ENCODE measurements around the gene MCAM.

Gene MCAM

DNA sequence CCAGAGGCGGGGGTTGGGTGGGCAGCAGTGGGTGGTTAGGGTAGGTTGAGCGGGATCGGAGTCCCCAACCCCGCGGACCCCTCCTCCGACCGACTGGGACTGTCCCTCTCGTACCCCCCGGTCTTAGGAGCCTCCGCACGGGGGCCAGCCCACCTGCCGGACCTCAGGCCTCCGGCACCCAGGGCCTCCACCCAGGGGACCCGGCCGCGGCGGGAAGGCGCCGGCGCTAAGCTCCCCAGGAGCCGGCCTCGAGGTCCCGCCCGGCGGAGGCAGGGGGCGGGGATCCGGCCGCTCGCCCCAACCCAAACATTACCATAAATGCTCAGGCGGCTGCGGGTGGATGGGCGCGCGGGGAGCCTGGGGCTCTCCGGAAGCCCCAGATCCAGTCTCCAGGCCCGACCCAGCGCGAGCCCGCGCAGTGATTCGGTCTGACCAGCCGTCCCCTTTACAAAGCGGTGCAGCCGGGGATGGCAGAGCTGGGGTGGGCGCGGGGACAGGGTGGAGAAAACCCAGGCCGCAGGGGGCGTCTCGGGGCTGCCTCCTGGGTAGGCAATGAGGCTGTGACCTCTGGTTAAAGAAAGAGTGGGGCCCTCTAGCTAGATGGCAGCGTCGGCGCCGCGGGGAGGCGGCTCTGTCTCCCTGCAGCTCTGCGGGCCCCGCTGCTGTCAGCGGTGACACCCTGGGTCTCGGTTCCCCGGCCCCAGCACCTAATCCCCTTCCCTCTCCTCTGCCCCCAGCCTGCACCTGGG is 4.0 kb upstream of the MCAM start:
- TF ChIP-seq OSR1 (CRISPR knock-in tag; IDR thresholded peaks at IDR 0.05) (no peak), RARB (CRISPR knock-in tag; IDR thresholded peaks at IDR 0.05) (no peak), ARNTL (CRISPR knock-in tag; IDR thresholded peaks at IDR 0.05; ENCODE audit: borderline replicate concordance, low read depth) (no peak), ZFP30 (CRISPR knock-in tag; IDR thresholded peaks at IDR 0.05) (no peak), CSDC2 (CRISPR knock-in tag; IDR thresholded peaks at IDR 0.05) (no peak), ESRRG (CRISPR knock-in tag; IDR thresholded peaks at IDR 0.05) (no peak), ZNF565 (CRISPR knock-in tag; conservative IDR thresholded peaks at IDR 0.05; ENCODE audit: low read depth) (no peak)
- ATAC-seq, result no peak

DNA sequence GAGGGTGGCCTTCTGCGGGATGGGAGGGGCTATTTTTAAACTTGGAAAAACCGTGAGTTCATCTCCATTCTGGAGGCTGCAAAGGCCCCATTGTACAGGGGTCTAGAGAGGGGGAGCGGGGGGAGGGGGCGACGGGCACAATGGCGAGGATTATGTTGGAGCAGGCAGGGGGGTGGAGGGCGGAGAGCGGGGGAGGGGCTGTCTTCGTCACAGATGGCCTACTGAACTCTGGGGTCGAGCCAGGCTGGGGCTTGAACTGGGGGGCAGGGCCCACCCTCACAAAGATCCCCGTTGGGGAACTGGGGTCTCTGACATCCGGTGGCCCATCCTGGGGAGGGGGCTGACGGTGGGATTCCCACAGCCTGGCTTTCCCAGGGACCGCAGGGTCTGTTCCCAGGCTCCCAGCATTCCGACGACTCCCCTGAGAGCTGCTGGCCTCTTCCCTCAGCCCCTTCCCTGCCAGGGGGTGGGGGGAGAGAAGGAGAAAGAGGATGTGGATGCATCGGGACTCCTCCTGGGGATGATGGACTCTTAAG is 3.4 kb upstream of the MCAM start:
- TF ChIP-seq, protein P1, sequence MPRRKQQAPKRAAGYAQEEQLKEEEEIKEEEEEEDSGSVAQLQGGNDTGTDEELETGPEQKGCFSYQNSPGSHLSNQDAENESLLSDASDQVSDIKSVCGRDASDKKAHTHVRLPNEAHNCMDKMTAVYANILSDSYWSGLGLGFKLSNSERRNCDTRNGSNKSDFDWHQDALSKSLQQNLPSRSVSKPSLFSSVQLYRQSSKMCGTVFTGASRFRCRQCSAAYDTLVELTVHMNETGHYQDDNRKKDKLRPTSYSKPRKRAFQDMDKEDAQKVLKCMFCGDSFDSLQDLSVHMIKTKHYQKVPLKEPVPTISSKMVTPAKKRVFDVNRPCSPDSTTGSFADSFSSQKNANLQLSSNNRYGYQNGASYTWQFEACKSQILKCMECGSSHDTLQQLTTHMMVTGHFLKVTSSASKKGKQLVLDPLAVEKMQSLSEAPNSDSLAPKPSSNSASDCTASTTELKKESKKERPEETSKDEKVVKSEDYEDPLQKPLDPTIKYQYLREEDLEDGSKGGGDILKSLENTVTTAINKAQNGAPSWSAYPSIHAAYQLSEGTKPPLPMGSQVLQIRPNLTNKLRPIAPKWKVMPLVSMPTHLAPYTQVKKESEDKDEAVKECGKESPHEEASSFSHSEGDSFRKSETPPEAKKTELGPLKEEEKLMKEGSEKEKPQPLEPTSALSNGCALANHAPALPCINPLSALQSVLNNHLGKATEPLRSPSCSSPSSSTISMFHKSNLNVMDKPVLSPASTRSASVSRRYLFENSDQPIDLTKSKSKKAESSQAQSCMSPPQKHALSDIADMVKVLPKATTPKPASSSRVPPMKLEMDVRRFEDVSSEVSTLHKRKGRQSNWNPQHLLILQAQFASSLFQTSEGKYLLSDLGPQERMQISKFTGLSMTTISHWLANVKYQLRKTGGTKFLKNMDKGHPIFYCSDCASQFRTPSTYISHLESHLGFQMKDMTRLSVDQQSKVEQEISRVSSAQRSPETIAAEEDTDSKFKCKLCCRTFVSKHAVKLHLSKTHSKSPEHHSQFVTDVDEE (CRISPR knock-in tag; IDR thresholded peaks at IDR 0.05), result no peak
- TF ChIP-seq GLIS3 (CRISPR knock-in tag; IDR thresholded peaks at IDR 0.05), result no peak
- no peak for TF ChIP-seq SNAI2 (CRISPR knock-in tag; IDR thresholded peaks at IDR 0.05)
- TF ChIP-seq PPARA (CRISPR knock-in tag; IDR thresholded peaks at IDR 0.05; ENCODE audit: borderline replicate concordance), result no peak
- no peak for TF ChIP-seq ZFP3 (CRISPR knock-in tag; IDR thresholded peaks at IDR 0.05)
- TF ChIP-seq PATZ1 (CRISPR knock-in tag; IDR thresholded peaks at IDR 0.05; ENCODE audit: borderline replicate concordance), result no peak
- TF ChIP-seq, protein P2, sequence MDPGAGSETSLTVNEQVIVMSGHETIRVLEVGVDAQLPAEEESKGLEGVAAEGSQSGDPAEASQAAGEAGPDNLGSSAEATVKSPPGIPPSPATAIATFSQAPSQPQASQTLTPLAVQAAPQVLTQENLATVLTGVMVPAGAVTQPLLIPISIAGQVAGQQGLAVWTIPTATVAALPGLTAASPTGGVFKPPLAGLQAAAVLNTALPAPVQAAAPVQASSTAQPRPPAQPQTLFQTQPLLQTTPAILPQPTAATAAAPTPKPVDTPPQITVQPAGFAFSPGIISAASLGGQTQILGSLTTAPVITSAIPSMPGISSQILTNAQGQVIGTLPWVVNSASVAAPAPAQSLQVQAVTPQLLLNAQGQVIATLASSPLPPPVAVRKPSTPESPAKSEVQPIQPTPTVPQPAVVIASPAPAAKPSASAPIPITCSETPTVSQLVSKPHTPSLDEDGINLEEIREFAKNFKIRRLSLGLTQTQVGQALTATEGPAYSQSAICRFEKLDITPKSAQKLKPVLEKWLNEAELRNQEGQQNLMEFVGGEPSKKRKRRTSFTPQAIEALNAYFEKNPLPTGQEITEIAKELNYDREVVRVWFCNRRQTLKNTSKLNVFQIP (CRISPR knock-in tag; IDR thresholded peaks at IDR 0.05; ENCODE audit: borderline replicate concordance, low read depth), result no peak
- TF ChIP-seq ZNF565 (CRISPR knock-in tag; conservative IDR thresholded peaks at IDR 0.05; ENCODE audit: low read depth), result no peak
- no peak for TF ChIP-seq ZNF8 (CRISPR knock-in tag; IDR thresholded peaks at IDR 0.05)
- no peak for TF ChIP-seq CREB5 (CRISPR knock-in tag; IDR thresholded peaks at IDR 0.05; ENCODE audit: low read depth)
- no peak for TF ChIP-seq ZFP30 (CRISPR knock-in tag; IDR thresholded peaks at IDR 0.05)
- TF ChIP-seq RARB (CRISPR knock-in tag; IDR thresholded peaks at IDR 0.05), result no peak
- no peak for TF ChIP-seq BACH2 (CRISPR knock-in tag; IDR thresholded peaks at IDR 0.05; ENCODE audit: borderline replicate concordance)
- no peak for TF ChIP-seq CSDC2 (CRISPR knock-in tag; IDR thresholded peaks at IDR 0.05)
- TF ChIP-seq TCF4 (CRISPR knock-in tag; IDR thresholded peaks at IDR 0.05; ENCODE audit: borderline replicate concordance), result no peak
- TF ChIP-seq ZC3H10 (CRISPR knock-in tag; IDR thresholded peaks at IDR 0.05), result no peak
- TF ChIP-seq ISL1 (CRISPR knock-in tag; IDR thresholded peaks at IDR 0.05), result no peak
- no peak for TF ChIP-seq ESRRG (CRISPR knock-in tag; IDR thresholded peaks at IDR 0.05)
- no peak for ATAC-seq

GRCh38 chr11:119319700-119320239 is 2.8 kb upstream of the MCAM start:
- no peak for ATAC-seq
- no peak for TF ChIP-seq ZNF565 (CRISPR knock-in tag; conservative IDR thresholded peaks at IDR 0.05; ENCODE audit: low read depth)
- no peak for TF ChIP-seq RARB (CRISPR knock-in tag; IDR thresholded peaks at IDR 0.05)
- TF ChIP-seq ISL1 (CRISPR knock-in tag; IDR thresholded peaks at IDR 0.05), result no peak
- TF ChIP-seq, protein P2 (CRISPR knock-in tag; IDR thresholded peaks at IDR 0.05; ENCODE audit: borderline replicate concordance, low read depth), result no peak
- TF ChIP-seq ZFP3 (CRISPR knock-in tag; IDR thresholded peaks at IDR 0.05), result no peak
- no peak for TF ChIP-seq ZNF8 (CRISPR knock-in tag; IDR thresholded peaks at IDR 0.05)
- no peak for TF ChIP-seq CSDC2 (CRISPR knock-in tag; IDR thresholded peaks at IDR 0.05)
- TF ChIP-seq PATZ1 (CRISPR knock-in tag; IDR thresholded peaks at IDR 0.05; ENCODE audit: borderline replicate concordance), result no peak
- no peak for TF ChIP-seq BACH2 (CRISPR knock-in tag; IDR thresholded peaks at IDR 0.05; ENCODE audit: borderline replicate concordance)
- TF ChIP-seq ZNF70 (CRISPR knock-in tag; IDR thresholded peaks at IDR 0.05), result no peak
- TF ChIP-seq ARNTL (CRISPR knock-in tag; IDR thresholded peaks at IDR 0.05; ENCODE audit: borderline replicate concordance, low read depth), result no peak

Data from SK-N-SH treated with all-trans-retinoic acid at 6 μM for 48 hours (cell line).